ENCODE data around the gene LLGL1.

Gene LLGL1

DNA sequence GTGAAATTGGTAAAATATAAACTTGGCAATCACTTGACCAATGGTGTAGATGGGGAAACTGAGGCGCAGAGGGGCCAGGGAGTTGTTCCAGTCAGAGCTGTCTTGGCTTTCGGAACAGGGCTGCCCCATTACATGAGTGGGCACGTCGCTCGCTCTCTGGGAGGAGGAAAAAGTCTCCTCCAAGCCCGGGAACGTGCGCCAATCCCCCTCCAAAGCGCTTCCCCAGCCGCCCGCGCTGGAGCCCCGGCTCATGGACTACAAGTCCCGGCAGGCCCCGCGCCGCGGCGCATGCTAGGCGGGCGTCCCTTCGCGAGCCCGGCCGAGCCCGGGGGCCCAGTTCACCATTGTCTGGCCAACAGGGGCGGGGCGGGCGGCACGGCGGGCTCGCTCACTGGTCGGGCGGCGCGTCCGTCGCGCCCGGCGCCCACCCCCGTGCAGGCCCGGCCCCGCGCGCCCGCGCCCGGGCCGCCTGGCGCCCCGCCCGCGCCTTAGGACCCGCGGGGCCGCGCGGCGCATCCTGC, at the start of gene LLGL1:
LLGL1 (plus strand) TSS at position 515 of the 521 bp plus-strand sequence. CDS start 48 bp downstream, outside the sequence.
- peak; percentile 96 for DNase-seq (ENCODE audit: low read depth, low spot score)

DNA sequence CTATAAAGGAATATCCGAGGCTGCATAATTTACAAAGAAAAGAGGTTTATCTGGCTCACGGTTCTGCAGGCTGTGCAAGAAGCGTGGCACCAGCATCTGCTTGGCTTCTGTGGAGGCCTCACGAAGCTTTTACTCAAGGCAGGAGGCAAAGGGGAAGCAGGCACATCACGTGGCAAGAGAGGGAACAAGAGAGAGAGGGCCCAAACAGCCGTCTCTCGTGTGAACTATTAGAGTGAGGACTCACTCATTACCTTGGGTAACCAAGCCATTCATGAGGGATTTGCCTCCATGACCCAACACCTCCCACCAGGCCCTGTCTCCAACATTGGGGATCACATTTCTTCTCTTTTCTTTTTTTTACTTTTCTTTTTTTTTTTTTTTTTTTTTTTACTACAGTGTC, 49.3 kb upstream of the LLGL1 start:
- DNase-seq (ENCODE audit: low read depth, low spot score): no peak

DNA sequence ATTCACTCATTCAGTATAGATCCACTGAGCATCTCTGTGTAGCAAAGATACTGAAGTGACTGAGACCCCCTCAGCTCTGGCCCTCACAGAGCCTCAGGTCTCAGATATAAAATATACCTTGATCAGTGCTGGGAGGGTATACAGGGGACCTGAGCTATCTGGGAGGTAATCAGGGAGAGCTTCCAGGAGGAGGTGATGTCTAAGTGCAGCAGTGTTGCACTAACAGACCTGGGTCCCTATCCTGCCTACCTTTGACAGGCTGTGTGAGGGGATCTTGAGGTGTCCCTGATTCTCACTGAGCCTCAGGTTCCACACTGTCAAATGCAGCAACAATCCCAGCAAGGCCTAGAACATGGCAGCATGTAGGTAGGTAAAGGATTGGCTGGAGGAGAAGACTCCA, 48.3 kb upstream of the LLGL1 start:
- DNase-seq (ENCODE audit: low read depth, low spot score): no peak

DNA sequence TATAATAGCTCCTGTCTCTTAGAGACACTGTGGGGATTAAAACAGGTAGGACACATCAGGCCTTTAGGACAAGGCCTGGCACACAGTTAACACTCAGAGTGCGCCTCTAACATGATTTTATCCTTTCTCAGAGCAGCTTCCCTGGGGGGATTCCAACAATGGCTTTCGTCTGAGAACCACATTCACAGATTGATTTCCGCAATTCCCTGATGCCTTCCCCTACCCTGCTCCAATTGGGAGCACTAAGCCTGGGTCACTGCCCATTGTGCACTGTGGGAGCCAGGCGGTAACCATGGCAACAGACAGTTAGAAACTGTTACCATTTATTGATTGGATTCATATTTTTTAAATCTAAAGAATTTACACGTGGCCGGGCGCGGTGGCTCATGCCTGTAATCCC, 47.7 kb upstream of the LLGL1 start:
- no peak for DNase-seq (ENCODE audit: low read depth, low spot score)

DNA sequence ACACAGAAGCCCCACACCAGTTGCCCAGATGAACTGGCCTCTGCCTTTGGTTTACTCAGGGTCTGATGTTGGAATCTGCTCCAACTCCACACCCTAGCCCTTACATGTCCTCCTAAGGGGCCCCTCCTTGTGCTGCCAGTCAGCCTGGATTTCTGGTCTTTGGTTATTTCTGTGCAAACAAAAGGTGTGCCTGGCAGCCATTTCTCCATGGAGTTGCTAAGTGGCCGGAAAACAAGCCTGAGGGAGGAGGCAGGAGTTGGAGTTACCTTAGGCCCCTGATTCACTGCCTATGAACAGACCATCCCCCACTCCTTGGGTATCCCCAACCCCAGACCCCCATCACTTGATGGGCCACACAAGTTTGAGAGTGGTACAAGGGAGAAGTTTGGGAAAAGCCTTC, 46.2 kb upstream of the LLGL1 start:
- DNase-seq (ENCODE audit: low read depth, low spot score): no peak

DNA sequence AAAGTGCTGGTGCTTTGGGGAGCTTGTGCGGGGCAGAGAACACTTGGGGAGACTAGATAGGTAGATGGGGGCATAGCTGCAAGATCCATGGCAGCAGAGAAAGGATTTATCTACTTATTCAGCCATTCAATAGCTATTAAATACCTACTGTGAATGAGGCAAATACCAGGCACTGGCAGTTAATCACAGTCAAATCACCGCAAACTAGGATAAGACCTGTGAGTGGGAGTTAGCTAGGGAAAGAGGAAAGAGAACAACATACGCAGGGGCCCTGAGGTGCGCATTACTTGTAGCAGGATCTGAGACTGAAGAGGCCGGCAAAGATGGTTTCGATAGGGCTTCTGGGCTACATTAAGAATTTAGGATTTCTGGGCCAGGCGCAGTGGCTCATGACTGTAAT, 45.6 kb upstream of the LLGL1 start:
- DNase-seq (ENCODE audit: low read depth, low spot score): no peak

DNA sequence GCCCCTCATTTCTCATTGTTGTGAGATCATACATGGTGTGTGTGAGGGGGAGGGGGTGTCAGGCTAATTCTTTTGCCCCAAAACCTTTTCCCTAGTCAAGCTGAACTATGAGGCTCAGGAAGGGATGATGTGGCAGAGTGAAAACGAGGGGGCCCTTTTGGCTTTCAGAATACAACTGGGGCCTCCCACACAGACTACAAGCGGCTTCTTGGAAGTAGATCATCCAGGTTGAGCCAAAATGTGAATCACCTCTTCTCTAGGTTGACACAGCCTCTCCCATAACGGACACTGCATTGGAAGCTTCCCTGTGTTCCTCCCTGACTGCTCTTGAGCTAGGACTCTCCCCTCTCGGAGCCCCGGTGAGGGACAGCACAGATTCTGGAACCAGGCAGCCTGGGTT, 44.1 kb upstream of the LLGL1 start:
- DNase-seq (ENCODE audit: low read depth, low spot score): no peak

DNA sequence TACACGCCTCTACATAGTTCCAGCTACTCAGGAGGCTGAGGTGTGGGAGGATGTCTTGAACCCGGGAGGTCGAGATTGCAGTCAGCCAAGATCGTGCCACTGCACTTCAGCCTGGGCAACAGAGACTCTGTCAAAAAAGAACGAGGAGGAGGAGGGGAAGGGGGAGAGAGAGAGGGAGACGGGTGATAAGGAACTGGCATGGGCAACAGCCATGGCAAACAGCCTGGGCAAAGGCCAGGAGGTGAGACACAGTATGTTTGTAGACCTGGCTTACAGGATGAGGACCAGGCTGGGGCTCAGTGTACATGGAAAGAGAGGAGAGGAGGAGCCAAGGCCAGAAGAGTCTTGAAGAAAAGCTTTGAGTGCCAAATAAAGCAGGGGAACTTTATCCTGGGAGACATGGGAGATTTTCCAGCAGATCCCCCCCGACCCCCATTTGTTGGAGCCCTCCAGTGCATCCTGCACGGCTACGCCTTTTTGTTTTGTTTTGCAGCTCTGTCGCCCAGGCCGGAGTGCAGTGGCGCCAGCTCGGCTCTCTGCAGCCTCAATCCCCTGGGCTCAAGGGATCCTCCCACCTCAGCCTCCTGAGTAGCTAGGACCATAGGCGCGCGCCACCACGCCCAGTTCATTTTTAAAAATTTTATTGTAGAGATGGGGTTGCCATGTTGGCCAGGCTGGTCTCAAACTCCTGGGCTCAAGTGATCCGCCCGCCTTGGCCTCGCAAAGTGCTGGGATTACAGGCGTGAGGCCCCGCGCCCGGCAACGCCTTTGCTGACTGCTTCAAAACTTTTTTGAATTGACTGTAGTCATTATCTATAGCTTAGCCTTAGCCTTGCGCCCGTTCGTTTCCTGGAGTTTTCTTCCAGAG, 43.1 kb upstream of the LLGL1 start:
- no peak for DNase-seq (ENCODE audit: low read depth, low spot score)

DNA sequence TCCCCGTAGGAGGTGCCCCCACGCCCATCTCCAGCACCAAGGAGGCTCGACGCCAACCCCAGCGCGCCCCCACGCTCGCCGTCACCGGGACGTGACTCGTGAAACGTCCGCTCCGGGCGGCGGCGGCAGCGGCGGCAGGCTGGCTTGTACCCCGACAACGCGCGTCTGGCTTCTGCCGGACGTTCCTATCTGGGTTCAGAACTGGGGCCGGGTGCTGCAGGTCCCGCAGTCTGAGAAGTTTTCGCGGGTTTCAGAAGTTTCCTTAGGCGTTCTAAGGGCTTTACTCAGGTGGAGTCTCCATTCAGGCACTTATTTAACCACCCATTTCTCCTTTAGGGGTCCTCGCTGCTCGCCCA, 42.5 kb upstream of the LLGL1 start:
- DNase-seq (ENCODE audit: low read depth, low spot score): no peak

DNA sequence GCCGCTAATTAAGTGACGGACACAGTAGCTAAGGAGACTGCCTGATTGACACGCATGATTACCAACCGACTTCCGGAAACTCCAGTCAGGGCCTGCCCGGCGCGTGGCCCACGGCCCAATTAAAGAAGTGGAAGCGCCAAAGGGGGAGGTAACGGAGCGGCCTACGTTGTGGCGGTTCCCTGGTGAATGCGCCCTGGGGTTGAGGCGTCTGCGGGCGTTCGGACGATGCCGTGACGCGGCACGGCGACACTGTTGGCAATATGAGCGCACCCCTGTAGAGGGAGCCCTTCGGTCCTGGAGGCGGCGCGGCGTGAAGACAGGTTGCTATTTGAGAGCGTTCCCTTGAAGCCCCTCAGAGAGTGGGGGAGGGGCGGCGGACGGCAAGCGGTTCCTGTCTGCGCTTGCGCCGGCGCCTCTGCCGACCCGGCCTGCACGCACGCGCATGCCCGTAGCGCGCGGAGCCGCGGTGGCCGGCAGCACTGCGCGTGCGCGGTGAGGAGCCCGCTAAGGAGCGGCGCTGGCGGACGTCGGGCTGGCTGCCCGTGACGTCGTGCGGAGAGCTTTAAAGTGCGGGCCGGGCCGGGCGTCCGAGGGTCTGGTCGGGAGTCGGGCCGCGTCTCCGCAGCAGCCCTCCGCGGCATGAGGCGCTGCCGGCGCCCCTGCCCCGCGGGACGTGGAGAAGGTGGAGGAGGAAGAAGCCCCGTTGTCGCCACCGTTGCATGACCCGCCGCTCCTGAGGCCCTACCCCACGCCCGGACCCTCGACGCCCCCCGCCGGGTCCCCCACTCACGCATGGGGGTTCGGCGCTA, 41.9 kb upstream of the LLGL1 start, which contains the start of gene ALKBH5:
ALKBH5 (plus strand) TSS at position 495 of the 809 bp plus-strand sequence. CDS start 416 bp downstream, outside the sequence.
- DNase-seq (ENCODE audit: low read depth, low spot score): peak; percentile 99

DNA sequence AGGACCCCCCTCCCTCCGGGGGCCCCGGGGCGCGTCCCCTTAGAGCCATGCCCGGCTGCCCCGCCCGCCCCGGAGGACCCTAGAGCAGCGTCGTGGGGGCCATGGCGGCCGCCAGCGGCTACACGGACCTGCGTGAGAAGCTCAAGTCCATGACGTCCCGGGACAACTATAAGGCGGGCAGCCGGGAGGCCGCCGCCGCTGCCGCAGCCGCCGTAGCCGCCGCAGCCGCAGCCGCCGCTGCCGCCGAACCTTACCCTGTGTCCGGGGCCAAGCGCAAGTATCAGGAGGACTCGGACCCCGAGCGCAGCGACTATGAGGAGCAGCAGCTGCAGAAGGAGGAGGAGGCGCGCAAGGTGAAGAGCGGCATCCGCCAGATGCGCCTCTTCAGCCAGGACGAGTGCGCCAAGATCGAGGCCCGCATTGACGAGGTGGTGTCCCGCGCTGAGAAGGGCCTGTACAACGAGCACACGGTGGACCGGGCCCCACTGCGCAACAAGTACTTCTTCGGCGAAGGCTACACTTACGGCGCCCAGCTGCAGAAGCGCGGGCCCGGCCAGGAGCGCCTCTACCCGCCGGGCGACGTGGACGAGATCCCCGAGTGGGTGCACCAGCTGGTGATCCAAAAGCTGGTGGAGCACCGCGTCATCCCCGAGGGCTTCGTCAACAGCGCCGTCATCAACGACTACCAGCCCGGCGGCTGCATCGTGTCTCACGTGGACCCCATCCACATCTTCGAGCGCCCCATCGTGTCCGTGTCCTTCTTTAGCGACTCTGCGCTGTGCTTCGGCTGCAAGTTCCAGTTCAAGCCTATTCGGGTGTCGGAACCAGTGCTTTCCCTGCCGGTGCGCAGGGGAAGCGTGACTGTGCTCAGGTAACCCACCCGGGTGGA, 41.0 kb upstream of the LLGL1 start:
- DNase-seq (ENCODE audit: low read depth, low spot score): peak; percentile 55

DNA sequence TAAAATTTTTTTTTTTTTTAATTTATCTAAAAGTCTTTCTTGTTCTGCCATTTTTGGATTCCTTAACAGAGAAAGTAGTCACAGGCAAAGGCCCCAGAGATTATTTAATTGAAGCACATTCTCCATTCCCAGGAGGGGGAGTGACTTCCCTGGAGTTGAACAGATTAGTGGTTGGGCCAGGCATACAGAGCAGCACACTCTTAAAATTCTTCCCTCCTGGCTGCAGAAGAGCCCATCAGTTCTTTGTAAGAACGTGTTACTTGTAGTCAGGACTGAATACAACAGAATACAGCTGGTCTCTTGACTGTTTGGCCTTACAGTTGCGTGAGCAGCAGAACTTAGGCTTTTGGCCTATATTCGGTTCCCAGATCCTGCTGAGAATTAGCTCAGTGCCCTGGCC, 40.0 kb upstream of the LLGL1 start:
- no peak for DNase-seq (ENCODE audit: low read depth, low spot score)

DNA sequence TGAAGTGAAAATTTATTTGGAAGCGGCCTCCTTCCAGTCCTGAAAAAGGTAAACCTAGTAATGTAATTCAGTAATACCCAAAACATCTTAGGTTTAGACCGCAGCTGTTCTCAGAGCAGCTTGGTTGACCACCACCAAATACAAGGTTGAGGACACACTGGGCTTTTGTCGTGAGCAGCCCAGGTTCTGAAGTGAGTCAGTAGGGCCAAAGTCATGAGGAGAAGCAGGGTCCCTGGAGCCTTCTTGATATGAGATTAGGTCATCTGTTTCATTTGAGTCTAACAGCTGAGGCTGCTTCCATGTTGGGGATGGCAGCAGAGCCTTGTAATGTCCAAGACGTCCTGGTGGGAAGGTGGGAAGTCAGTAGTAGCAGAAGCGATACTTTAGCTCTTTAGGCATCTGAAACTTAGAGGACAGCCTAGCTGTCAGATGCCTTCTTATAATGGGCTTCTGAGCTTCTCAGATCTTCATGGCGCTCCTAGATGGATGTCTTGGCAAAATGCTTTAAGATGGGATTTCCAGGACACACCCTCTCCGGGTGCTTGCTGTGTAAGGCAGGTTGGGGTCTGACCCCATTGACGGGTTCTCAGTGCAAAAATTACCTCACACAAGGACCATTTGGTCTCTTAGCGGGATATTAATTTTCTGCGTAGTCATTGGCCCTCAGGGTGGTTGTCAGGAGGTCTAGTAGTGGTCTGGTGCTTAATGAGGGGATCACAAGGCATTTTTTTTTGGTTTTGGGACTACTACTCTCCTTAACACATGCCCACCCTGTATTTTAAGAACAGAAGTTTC, 39.4 kb upstream of the LLGL1 start:
- DNase-seq (ENCODE audit: low read depth, low spot score): no peak

DNA sequence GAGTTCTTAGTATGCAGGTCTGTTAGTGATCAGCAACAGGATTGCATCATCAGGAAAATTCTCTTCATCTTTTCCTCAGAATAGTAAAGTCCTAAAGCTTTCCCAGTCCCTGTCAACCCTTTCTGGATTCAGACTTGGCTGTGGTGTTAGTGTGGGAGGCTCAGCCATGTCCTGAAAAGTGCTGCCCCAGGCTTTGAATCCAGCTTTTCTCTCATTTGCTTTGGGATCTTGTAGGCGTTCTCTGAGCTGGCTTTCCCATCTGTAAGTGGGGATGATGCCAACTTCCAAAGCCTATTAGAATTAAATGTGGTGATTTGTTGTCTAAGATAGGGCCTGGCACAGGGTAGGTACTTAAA, 38.8 kb upstream of the LLGL1 start:
- no peak for DNase-seq (ENCODE audit: low read depth, low spot score)

DNA sequence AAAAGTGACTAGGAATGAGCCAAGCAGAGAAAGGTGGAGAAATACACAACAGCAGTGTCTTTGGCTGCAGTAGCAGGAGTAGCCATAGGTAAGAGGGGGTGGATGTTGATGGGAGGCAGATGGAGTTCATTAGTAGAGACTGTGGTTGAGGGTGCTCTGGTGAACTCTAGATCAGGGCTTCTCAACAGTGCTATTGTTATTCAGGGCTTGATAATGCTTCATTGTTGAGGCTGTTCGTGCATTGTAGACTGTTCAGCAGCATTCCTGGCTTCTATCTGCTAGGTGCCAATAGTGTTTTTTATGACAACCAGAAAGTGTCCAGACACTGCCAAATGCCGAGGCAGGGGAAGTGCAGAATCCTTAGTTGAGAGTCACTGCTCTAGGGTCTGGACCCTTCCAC, 38.2 kb upstream of the LLGL1 start:
- no peak for DNase-seq (ENCODE audit: low read depth, low spot score)

DNA sequence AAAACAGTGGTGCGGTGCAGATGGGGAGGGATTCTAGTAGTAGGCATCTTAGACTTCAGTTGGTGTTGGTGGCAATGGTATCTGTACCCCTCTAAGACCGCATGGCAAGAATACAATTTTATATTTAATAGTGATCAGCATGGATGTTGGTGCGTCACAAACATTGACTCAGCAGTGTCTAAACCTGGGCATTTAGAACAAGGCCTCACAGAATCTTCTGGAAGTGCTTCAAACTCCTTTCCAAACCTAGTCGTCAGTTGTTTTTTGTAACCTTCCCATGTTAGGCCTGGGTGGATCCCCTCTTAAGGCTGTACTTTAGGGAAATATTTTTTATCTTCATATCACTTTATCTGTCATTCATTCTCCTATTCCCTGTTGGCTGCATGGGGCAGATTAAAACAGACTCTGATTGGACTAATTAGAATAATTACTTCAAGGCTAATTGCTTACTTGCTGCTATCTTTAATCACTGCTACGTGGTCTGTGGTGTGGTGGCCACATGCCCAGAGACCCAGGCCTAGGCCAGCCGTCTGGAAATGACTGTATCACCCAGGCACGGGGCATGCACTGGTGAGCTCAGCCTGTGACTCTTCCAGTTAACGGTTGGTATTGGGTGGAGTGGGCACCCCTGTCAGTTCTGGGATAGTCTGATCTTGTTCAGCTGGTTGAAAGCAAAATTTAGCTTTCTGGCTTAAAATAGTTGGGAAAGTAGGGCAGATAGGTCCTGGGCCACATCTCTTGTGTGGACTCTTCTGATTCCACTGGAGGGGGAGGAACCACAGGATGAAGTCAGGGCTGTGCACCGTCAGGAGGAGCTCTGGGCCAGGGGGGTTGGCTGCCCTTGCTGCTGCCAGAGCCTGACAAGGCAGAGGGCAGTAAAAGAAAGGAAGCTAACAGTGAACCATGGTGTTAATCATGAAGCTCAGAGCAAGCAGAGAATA, 37.3 kb upstream of the LLGL1 start:
- DNase-seq (ENCODE audit: low read depth, low spot score): no peak

DNA sequence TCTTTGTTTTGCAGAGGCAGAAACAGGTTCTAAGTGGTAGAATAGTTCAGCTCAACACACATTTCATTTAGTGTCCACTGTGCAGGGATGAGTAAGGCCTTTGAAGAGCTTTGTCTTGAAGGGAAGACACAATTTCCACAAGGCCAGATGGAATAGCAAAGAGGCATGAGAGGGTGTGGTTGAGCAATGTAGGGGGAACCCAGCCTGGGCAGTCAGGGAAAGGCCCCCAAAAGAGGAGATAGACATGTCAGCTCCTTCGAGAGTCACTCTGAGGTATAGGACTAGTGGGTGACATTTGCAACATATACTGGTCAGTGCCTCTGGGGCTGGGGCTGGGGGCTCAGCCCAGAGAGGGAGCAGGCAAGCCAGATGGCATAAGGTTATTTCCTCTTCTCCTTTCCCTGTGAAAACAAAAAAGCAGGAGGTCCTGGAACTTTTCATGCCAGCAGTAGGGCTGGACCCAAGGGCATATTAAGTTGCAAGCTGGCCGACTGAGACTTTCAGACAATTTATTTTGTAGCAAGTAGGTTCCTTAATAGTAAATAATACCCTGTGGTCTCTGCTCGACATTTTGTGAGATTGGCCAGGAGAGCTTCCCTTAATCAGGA, 34.7 kb upstream of the LLGL1 start:
- no peak for DNase-seq (ENCODE audit: low read depth, low spot score)

DNA sequence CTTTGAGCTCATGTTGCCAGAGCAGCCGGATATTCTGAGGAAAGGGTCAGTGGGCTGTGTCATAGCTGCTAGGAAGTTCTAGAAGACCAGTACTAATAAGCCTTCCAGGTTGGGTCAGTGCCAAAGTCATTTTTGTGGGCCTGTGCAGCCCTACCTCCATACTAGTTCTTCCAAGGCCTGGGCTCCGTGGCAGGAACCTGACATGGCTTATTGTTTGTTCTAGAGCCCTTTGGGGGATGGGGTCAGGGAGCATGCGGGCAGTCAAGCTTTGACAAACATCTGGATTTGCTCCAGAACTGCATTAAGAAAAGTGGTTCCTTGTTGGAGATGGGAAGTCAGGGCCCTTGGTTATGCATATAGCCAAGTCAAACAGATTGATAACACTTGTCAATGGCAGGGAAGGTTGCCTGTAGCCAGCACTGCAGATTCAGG, 34.2 kb upstream of the LLGL1 start:
- DNase-seq (ENCODE audit: low read depth, low spot score): no peak

DNA sequence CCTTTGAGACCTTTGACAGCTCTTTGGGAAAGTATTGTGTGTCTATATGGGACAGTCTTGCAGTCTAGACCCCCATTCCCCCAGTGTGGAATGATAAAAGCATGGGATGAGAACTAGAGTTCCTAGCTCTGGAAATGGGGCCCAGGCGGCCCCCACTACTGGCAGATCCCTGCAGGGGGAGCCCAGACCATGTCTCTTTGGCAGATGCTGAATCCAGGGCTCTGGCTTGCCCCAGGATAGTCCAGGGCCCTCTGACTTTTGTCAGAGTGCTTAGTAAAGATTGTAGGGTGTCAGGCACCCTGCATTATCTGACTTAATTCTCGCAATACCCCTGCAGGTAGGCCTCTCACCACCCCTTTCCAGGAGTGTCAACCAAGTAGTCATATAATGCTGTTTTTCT, 33.5 kb upstream of the LLGL1 start:
- no peak for DNase-seq (ENCODE audit: low read depth, low spot score)
